GM12892 (cell line): Measurements from ENCODE around the gene UNC45A.

ENCODE experiments used
- POLR2A ChIP-seq: IDR thresholded peaks from 2 replicates; pipeline ENCODE4 v1.6.1; 2011; ENCODE audit warnings: low read depth, low read length, control low read depth
- POLR2AphosphoS5 ChIP-seq: IDR thresholded peaks from 2 replicates; pipeline ENCODE4 v1.6.1; 2011; ENCODE audit warnings: low read depth, low read length, control low read depth
- TAF1 ChIP-seq: IDR thresholded peaks from 2 replicates; pipeline ENCODE4 v1.6.1; 2011; ENCODE audit warnings: low read depth, mild to moderate bottlenecking, control low read depth, low read length, borderline replicate concordance

DNA sequence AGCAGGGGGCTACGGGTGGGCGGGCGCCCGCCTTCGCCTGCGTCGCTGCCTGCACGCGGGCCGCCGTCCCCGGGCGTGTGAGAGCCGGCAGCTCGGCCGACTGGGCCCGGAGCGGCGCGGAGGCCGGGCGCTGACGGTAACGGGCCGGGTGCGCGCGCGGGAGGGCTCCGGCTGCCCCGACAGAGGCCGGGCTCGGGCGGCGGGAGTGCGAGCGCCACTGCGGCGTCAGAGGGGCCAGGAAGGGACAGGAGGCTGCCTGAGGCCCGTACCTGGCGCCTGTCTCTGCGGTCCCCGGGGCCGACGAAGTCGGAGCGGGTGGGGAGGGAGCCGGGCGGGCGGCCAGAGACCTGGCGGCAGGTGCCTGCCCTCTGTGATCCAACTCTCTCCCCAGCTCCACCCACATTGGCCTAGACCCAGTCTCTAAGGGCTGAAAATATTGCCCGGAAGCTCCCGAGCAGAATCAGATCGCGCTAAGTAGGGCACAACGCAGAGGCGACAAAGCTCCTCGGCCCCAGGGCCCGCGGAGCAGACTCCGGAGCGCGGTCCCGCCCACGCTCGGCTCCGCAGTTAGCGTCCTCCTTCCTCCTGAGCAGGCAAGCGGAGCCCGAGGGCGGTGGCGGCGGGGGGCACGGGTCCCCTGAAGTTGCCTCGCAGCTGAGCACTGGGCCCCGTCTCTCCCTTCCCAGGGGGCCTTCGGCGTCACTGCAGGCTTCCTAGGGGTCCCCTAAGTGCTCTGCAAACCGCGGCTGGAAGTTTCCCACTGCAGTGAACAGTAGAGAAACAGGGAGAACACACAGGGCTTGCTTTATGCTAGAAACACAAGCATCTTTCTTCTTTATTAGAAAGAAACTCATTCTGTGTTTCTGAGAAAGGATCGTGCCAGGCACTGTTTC lies 32.0 kb upstream of the UNC45A start, which contains the start of gene MAN2A2:
- TF ChIP-seq POLR2A (peak; percentile 82), TAF1 (peak; percentile 69; the same call in 1 of the 2 replicates), POLR2AphosphoS5 (peak; percentile 75)
